Mononuclear cell (primary cell): Measurements from ENCODE around the gene FAM168A. TPM values are rescaled to one million over a fixed set of nuclear protein-coding genes. Genes with fewer than 3 reads are reported as not detected.
"Not testable (repeated sequence)": the region's sequence is repeated elsewhere in the genome, so short reads cannot be mapped to it uniquely, and the experiment has no call there.

Experiments
- H3K27me3 ChIP-seq: 2 replicates; pipeline ENCODE4 v1.6.0; 2011; ENCODE audit warnings: low read length, control low read depth; ENCODE audit not compliant: insufficient read depth
- H3K4me1 ChIP-seq: 2 replicates; pipeline ENCODE4 v1.5.1; 2011; ENCODE audit warnings: mild to moderate bottlenecking, low read length, control low read depth; ENCODE audit not compliant: insufficient read depth
- H3K4me3 ChIP-seq: 2 replicates; pipeline ENCODE4 v1.5.1; 2011; ENCODE audit warnings: mild to moderate bottlenecking, low read length, moderate library complexity
- H3K9me3 ChIP-seq: 2 replicates; pipeline ENCODE4 v1.5.1; 2011; ENCODE audit warnings: low read depth, mild to moderate bottlenecking, control low read depth, low read length
- total RNA-seq: library from RNA; depleted of rRNA; stranded (reverse); fragments of >200 nt; gene quantifications from one replicate; pipeline ENCODE4 v1.2.3, GENCODE V29; 2012

FAM168A gene
- total RNA-seq, 1 donor = 13.2 TPM

GRCh38 chr11:73498343-73498742 lies 99.6 kb downstream of the FAM168A start:
- H3K4me1 ChIP-seq = no peaks in the 10 kb centered on the region
- no peak overlapping the region for H3K4me3 ChIP-seq
- H3K9me3 ChIP-seq = no peaks in the 10 kb centered on the region
- H3K27me3 ChIP-seq = no peaks in the 10 kb centered on the region

- H3K9me3 ChIP-seq = no peaks in the 10 kb centered on the region
- no peak overlapping the region for H3K4me3 ChIP-seq
- H3K4me1 ChIP-seq = peaks cover 5% of the 10 kb centered on the region
- no peaks in the 10 kb centered on the region for H3K27me3 ChIP-seq
Measured at GRCh38 chr11:73496134-73496533, 101.8 kb downstream of the FAM168A start.

- Histone ChIP-seq H3K9me3 (no peaks in the 10 kb centered on the region), H3K27me3 (no peaks in the 10 kb centered on the region), H3K4me3 (no peak overlapping the region), H3K4me1 (peaks cover 7% of the 10 kb centered on the region)
Measured at GRCh38 chr11:73495731-73496130, 102.2 kb downstream of the FAM168A start.

- Histone ChIP-seq H3K9me3 (no peaks in the 10 kb centered on the region), H3K27me3 (no peaks in the 10 kb centered on the region), H3K4me3 (no peak overlapping the region), H3K4me1 (peaks cover 7% of the 10 kb centered on the region)
Measured at GRCh38 chr11:73493956-73494598, 103.8 kb downstream of the FAM168A start.

- H3K4me1 ChIP-seq = peaks cover 15% of the 10 kb centered on the region
- H3K9me3 ChIP-seq = peaks cover 18% of the 10 kb centered on the region
- no peaks in the 10 kb centered on the region for H3K27me3 ChIP-seq
- H3K4me3 ChIP-seq = no peak overlapping the region
Measured at GRCh38 chr11:73481626-73482025, 116.3 kb downstream of the FAM168A start.

GRCh38 chr11:73480677-73481076 lies 117.2 kb downstream of the FAM168A start:
- Histone ChIP-seq H3K4me1 (peaks cover 15% of the 10 kb centered on the region), H3K9me3 (peaks cover 18% of the 10 kb centered on the region)

DNA sequence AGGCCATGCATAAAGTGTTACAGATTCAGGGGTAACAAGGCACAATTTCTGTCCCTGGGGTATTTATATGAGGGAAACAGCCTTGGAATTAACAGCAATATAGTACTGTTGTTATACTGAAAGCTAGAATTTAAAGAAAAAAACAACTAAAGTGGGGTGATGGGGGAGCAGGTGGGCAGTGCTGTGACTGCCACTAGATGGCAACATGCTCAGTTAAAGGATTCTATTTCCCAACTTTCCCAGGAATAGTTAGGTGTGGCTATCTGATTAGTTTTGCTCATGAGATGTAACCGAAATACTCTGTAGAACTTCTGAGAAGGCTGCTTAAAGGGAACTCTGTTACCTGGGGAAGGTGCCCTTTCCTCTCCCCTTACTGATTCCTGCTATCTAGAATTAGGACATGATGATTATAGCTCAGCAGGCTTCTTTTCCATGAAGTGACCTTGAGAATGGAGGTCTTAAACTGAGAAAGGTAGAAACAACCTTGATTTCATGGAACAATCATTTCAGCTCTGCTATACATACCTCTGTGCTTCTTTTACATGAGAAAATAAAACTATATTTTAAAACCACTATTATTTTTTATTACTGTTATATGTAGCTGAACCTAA lies 119.1 kb downstream of the FAM168A start:
- peaks cover 18% of the 10 kb centered on the region for H3K9me3 ChIP-seq
- peaks cover 15% of the 10 kb centered on the region for H3K4me1 ChIP-seq
- H3K27me3 ChIP-seq = no peaks in the 10 kb centered on the region

More at GRCh38 chr11:73480677-73481076, 117.2 kb downstream of the FAM168A start:
- no peaks in the 10 kb centered on the region for H3K27me3 ChIP-seq
- no peak overlapping the region for H3K4me3 ChIP-seq

GRCh38 chr11:73477518-73477917 lies 120.4 kb downstream of the FAM168A start:
- Histone ChIP-seq H3K4me3 (no peak overlapping the region), H3K27me3 (no peaks in the 10 kb centered on the region), H3K4me1 (peaks cover 15% of the 10 kb centered on the region), H3K9me3 (peaks cover 18% of the 10 kb centered on the region)

More for the DNA sequence above, 119.1 kb downstream of the FAM168A start:
- no peak overlapping the region for H3K4me3 ChIP-seq

DNA sequence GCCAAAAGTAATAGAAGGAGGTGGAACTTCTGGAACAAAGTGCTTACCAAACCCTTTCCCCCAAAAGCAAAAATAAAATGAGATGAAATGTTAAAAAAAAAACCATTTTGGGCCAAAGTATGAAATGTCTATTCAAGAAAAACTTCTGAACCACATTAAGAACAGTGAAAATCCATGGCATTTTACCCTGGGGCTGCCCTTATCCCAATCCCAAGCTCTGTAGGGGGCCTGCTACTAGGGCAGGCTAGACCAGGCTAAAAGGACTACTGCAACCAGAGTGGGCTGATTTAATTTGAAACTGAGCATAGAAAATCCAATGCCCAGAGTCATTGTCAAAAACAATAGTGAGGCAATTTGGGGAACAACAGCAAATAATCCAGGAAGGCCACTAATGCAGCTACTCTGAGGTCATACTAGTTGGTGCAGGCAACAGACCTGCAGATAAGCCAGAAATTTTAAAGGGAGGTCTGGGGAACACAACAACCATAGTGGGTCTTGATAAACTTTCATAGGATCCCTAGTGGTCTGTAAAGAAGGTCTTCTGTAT lies 122.3 kb downstream of the FAM168A start:
- peaks cover 3% of the 10 kb centered on the region for H3K4me1 ChIP-seq
- H3K27me3 ChIP-seq = no peaks in the 10 kb centered on the region
- H3K4me3 ChIP-seq = no peak overlapping the region
- peaks cover 18% of the 10 kb centered on the region for H3K9me3 ChIP-seq

- Histone ChIP-seq H3K9me3 (peaks cover 16% of the 10 kb centered on the region), H3K27me3 (no peaks in the 10 kb centered on the region), H3K4me1 (no peaks in the 10 kb centered on the region), H3K4me3 (no peak overlapping the region)
Measured at GRCh38 chr11:73473252-73473651, 124.7 kb downstream of the FAM168A start.

- not testable (repeated sequence) for H3K4me3 ChIP-seq, H3K27me3 ChIP-seq, H3K9me3 ChIP-seq, H3K4me1 ChIP-seq
Measured at GRCh38 chr11:73470036-73470612, 127.8 kb downstream of the FAM168A start.

DNA sequence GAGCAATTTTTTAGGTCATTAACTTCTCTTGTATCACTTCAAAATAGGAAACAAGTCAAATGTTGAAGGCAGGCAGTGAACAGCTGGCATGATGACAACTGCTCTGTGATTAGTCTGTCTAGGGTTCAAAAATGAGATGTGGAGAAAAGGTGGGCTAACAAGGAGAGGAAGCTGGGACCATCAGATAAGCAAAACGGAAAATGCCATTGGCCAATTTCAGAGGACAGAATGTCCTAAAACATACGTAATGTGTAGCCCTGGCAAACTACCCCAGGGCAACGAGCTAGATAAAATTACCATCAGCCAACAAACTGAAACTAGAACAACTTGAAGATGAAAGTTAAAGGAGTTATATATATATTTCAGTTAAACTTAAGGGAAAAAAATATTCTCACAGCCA lies 128.5 kb downstream of the FAM168A start:
- Histone ChIP-seq H3K4me3 (no peak overlapping the region), H3K9me3 (no peaks in the 10 kb centered on the region), H3K27me3 (no peaks in the 10 kb centered on the region), H3K4me1 (peaks cover 6% of the 10 kb centered on the region)

GRCh38 chr11:73468590-73469161 lies 129.2 kb downstream of the FAM168A start:
- no peaks in the 10 kb centered on the region for H3K27me3 ChIP-seq
- no peak overlapping the region for H3K4me3 ChIP-seq
- no peaks in the 10 kb centered on the region for H3K9me3 ChIP-seq
- H3K4me1 ChIP-seq = peaks cover 8% of the 10 kb centered on the region

- Histone ChIP-seq H3K9me3 (no peaks in the 10 kb centered on the region), H3K4me1 (peaks cover 20% of the 10 kb centered on the region), H3K27me3 (no peaks in the 10 kb centered on the region), H3K4me3 (no peak overlapping the region)
Measured at GRCh38 chr11:73467505-73467904, 130.4 kb downstream of the FAM168A start.

- no peaks in the 10 kb centered on the region for H3K9me3 ChIP-seq
- H3K27me3 ChIP-seq = no peaks in the 10 kb centered on the region
Measured at GRCh38 chr11:73466643-73467042, 131.3 kb downstream of the FAM168A start.

More at GRCh38 chr11:73466643-73467042, 131.3 kb downstream of the FAM168A start:
- Histone ChIP-seq H3K4me3 (no peak overlapping the region), H3K4me1 (peaks cover 24% of the 10 kb centered on the region)
